K562 (cell line): ENCODE data around the gene CASR. TPM values are rescaled to one million over a fixed set of nuclear protein-coding genes. Genes with fewer than 3 reads are reported as not detected.

Experiments
- ATAC-seq: fragments of 200-7000 bp; cut with Tn5 transposase; 3 replicates; pipeline ENCODE4 v1.9.1; 2020; ENCODE audit warnings: moderate library complexity
- BruUV-seq: library from RNA; stranded (reverse); fragments of 400-500 nt; replicated peaks from 2 replicates; lab custom pipeline; 2021; lab: Mats Ljungman, UMichigan
- CTCF ChIA-PET: fragments of 300-600 bp; formaldehyde crosslinking; extraction: SDS; loops from one replicate; lab custom pipeline; 2021; ENCODE audit warnings: low intra/inter-chr PET ratio; lab: Yijun Ruan, JAX
- POLR2A ChIA-PET: fragments of 300-600, 350-650 bp; sonication (Branson Sonifier 250); formaldehyde crosslinking; extraction: SDS; loops from one replicate; lab custom pipeline; 2021; ENCODE audit warnings: antibody characterized with exemption, inconsistent platforms; lab: Yijun Ruan, JAX
- DNase-seq, 4 experiments: peaks; one replicate each; pipeline versions ENCODE4 v3.0.0 to v3.0.0-alpha.2; 2011 to 2018; ENCODE audit warnings: low spot score in 3 of 4, mixed read lengths in 3 of 4; ENCODE audit errors: extremely low read depth in 1 of 4
- FAIRE-seq: peaks from 2 replicates; lab custom pipeline; 2011; peaks lifted over from hg19 to GRCh38; lab: Jason Lieb, UNC
- H2AFZ ChIP-seq: 2 replicates; pipeline ENCODE4 v1.6.0; 2011; ENCODE audit warnings: low read depth, low read length, control low read depth, inconsistent platforms
- H3K27ac ChIP-seq: fragments of 200-600 bp; 3 replicates; pipeline ENCODE4 v1.8.0; 2011; ENCODE audit warnings: low read depth, mild to moderate bottlenecking, control low read depth, inconsistent platforms, low read length, moderate library complexity, mixed read lengths; ENCODE audit errors: extremely low read depth
- H3K27me3 ChIP-seq, 2 experiments: fragments of 300-600 bp in 1 of 2; 2 replicates in 1 of 2; 3 replicates in 1 of 2; pipeline versions ENCODE4 v1.6.0 to v1.8.0; 2011; ENCODE audit warnings: inconsistent platforms in 2 of 2, low read length in 2 of 2, mild to moderate bottlenecking in 1 of 2, mixed read lengths in 1 of 2, moderate library complexity in 1 of 2; ENCODE audit not compliant: control insufficient read depth in 2 of 2, insufficient read depth in 2 of 2
- H3K36me3 ChIP-seq: fragments of 300-600 bp; 3 replicates; pipeline ENCODE4 v1.8.0; 2011; ENCODE audit warnings: mild to moderate bottlenecking, low read length, inconsistent platforms; ENCODE audit not compliant: control insufficient read depth, insufficient read depth
- H3K4me1 ChIP-seq, 2 experiments: fragments of 200-600 bp in 1 of 2; replicated peaks in 1 of 2; 2 replicates in 1 of 2; 3 replicates in 1 of 2; pipeline versions ENCODE4 v1.5.1 to v1.8.0; 2011; ENCODE audit warnings: inconsistent platforms in 2 of 2, low read length in 2 of 2, mild to moderate bottlenecking in 1 of 2, mixed read lengths in 1 of 2, moderate library complexity in 1 of 2; ENCODE audit not compliant: control insufficient read depth in 2 of 2, insufficient read depth in 2 of 2
- H3K4me2 ChIP-seq: 2 replicates; pipeline ENCODE4 v1.6.1; 2011; ENCODE audit warnings: low read length, control low read depth, inconsistent platforms, mixed read lengths; ENCODE audit not compliant: insufficient read depth
- H3K4me3 ChIP-seq: fragments of 200-600 bp; sonication (generic), shearing (Covaris generic); 2 replicates; pipeline ENCODE4 v1.5.1; 2016; ENCODE audit warnings: control low read depth, inconsistent platforms
- H3K79me2 ChIP-seq: fragments of 200-600 bp; 3 replicates; pipeline ENCODE4 v1.8.0; 2011; ENCODE audit warnings: low read length, inconsistent platforms; ENCODE audit not compliant: control insufficient read depth, insufficient read depth
- H3K9ac ChIP-seq, 2 experiments: 2 replicates each; pipeline versions ENCODE4 v1.6.0 to v1.6.1; 2011; ENCODE audit warnings: low read depth in 2 of 2, low read length in 2 of 2, control low read depth in 1 of 2, inconsistent platforms in 1 of 2, mild to moderate bottlenecking in 1 of 2, mixed read lengths in 1 of 2; ENCODE audit not compliant: insufficient read depth in 1 of 2
- H3K9me1 ChIP-seq: one replicate; pipeline ENCODE4 v1.6.0; 2011; ENCODE audit warnings: inconsistent platforms, mild to moderate bottlenecking, low read length, moderate library complexity; ENCODE audit not compliant: control insufficient read depth, insufficient read depth
- H3K9me3 ChIP-seq: replicated peaks from 2 replicates; pipeline ENCODE4 v1.5.1; 2011; ENCODE audit warnings: low read depth, low read length, inconsistent platforms; ENCODE audit not compliant: control insufficient read depth, insufficient read depth
- H4K20me1 ChIP-seq: replicated peaks from 2 replicates; pipeline ENCODE4 v1.6.1; 2011; ENCODE audit warnings: low read length, inconsistent platforms, mixed read lengths; ENCODE audit not compliant: control insufficient read depth, insufficient read depth
- CHAMP1 ChIP-seq: fragments of 450-650 bp; IDR thresholded peaks from 2 replicates; pipeline ENCODE4 v1.6.1; 2016; ENCODE audit warnings: mild to moderate bottlenecking
- E2F3 ChIP-seq: fragments of 250-450 bp; sonication (Bioruptor Pico); IDR thresholded peaks from 2 replicates; pipeline ENCODE4 v1.4.0; 2020; ENCODE audit warnings: mild to moderate bottlenecking
- GATAD2B ChIP-seq: fragments of 450-650 bp; IDR thresholded peaks from 2 replicates; pipeline ENCODE4 v1.6.1; 2017; ENCODE audit warnings: mild to moderate bottlenecking, borderline replicate concordance
- MYC ChIP-seq, 2 experiments: fragments of 250-450 bp in 1 of 2; sonication (Bioruptor Pico) in 1 of 2; IDR thresholded peaks; 2 replicates each; pipeline versions ENCODE4 v1.5.1 to v1.6.1; 2012 to 2021; ENCODE audit warnings: low read depth in 2 of 2, borderline replicate concordance in 1 of 2, improper control_type of control experiment in 1 of 2, low read length in 1 of 2, mild to moderate bottlenecking in 1 of 2, moderate library complexity in 1 of 2
- NCOA1 ChIP-seq: fragments of 450-650 bp; IDR thresholded peaks from 2 replicates; pipeline ENCODE4 v1.6.1; 2016; ENCODE audit warnings: low read depth
- PML ChIP-seq: IDR thresholded peaks from 2 replicates; pipeline ENCODE4 v1.6.1; 2012; ENCODE audit warnings: low read length, inconsistent platforms
- RAD51 ChIP-seq: fragments of 450-650 bp; IDR thresholded peaks from 2 replicates; pipeline ENCODE4 v1.7.1; 2016; ENCODE audit warnings: low read depth, mild to moderate bottlenecking, borderline replicate concordance
- SNIP1 ChIP-seq: fragments of 450-650 bp; IDR thresholded peaks from 2 replicates; pipeline ENCODE4 v1.7.1; 2017; ENCODE audit warnings: low read depth, mild to moderate bottlenecking
- ZBED1 ChIP-seq: IDR thresholded peaks from 2 replicates; pipeline ENCODE4 v1.6.1; 2014
- ZFP30 ChIP-seq: fragments of 250-450 bp; sonication (Bioruptor Pico); IDR thresholded peaks from 2 replicates; pipeline ENCODE4 v1.8.0; 2022; ENCODE audit warnings: moderate library complexity, mild to moderate bottlenecking, inconsistent platforms, borderline replicate concordance
- ZNF609 ChIP-seq: sonication (generic); formaldehyde crosslinking; IDR thresholded peaks from 2 replicates; pipeline ENCODE4 v1.8.1; 2023; ENCODE audit warnings: missing genetic modification reagents, mild to moderate bottlenecking, borderline replicate concordance
- WGBS: fragments of 100-300 bp; shearing (Covaris generic); methylation state at CpG from one replicate; pipeline ENCODE4 v1.1.6; 2016; ENCODE audit warnings: low coverage, mixed read lengths; ENCODE audit not compliant: insufficient coverage; ENCODE audit errors: missing lambda C conversion rate; 5-methylcytosine and 5-hydroxymethylcytosine counted together
- in situ Hi-C: fragments of 300-500 bp; cut with MboI; formaldehyde crosslinking; loops from 4 replicates; pipeline ENCODE4 v1.15.0; 2018; ENCODE audit warnings: inconsistent platforms, mixed read lengths
- intact Hi-C: fragments of 100-400 bp; cut with micrococcal nuclease; formaldehyde crosslinking; loops from 2 replicates; pipeline ENCODE4 v1.14.2; 2022
- polyA plus RNA-seq, 8 experiments: library from polyadenylated mRNA; depleted of rRNA in 4 of 8; stranded (reverse) in 5 of 8; unstranded in 3 of 8; fragments of >200 nt; fragmentation: Nextera tagmentation in 2 of 8; fragmentation: Illumina TruSeq in 1 of 8; extraction: Ambion mirVana in 2 of 8; extraction: Trizol in 1 of 8; gene quantifications; 2 replicates each; pipeline versions ENCODE4 v1.2.1 to v1.2.3, GENCODE V29; 2011 to 2014; ENCODE audit warnings: inconsistent platforms in 1 of 8, missing spikeins in 1 of 8
- total RNA-seq, 7 experiments: library from RNA; depleted of rRNA in 6 of 7; stranded (reverse); fragments of >200 nt in 6 of 7; fragmentation: Illumina TruSeq in 2 of 7; extraction: Trizol in 2 of 7; gene quantifications; 2 replicates each; pipeline versions ENCODE4 v1.2.1 to v1.2.3, GENCODE V29; 2011 to 2021; ENCODE audit warnings: low replicate concordance in 1 of 7
- TF ChIP-seq, protein P1 (sequence below): fragments of 450-650 bp; formaldehyde crosslinking; IDR thresholded peaks from 2 replicates; pipeline ENCODE4 v1.4.0; 2020; ENCODE audit warnings: mild to moderate bottlenecking, mixed read lengths

Gene CASR
- total and polyA plus RNA-seq, 9 of the 15 experiments (the other 6 are each of a cell fraction or from before 2014, with no cell fraction given), result not detected

GRCh38 chr3:122217901-122218300 is 34.4 kb downstream of the CASR start (continued):
- no peak for TF ChIP-seq ZFP30 (CRISPR knock-in tag)
- TF ChIP-seq, all 486 proteins: peak for 0

DNA sequence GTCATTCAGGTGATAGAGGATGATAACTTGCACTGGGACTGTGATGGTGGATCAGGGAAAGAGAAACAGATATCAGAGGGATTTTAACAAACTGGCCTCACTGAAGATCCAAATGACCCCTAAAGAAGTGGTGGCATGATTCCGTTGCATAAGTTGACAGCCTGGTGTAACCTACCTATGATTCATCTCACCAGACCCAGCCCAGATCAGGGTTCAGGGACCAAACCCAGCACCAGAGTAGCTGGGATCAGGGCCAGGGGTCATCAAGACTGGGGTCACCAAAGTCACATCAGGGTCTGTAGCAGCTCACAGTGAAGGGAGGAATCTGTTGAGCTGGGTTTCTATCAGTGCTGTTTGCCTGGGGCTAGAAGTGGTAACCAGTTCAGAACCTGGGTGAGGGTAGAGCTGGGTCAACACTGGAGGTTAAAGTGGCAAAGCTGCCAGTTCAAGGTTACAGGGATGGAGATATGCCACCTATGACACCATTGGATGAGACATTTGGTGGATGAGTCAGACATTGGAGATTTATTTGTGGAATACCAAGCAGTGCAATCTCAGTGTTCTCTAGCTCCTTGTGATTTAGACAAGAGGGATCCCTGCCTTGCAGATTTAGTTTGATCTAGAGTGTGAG is 35.9 kb downstream of the CASR start:
- no peak overlapping the region for H3K4me2 ChIP-seq
- no peak for FAIRE-seq
- no peak for DNase-seq
- H3K27me3 ChIP-seq, result no peaks in the 10 kb centered on the region; a peak in 1 of 5 replicates
- intact Hi-C loops (no loop called here), in situ Hi-C loops (no loop called here)
- H4K20me1 ChIP-seq, result no peaks in the 10 kb centered on the region
- no peaks in the 10 kb centered on the region for H3K4me1 ChIP-seq
- H2AFZ ChIP-seq, result no peak overlapping the region
- ChIA-PET POLR2A (no interaction called here), CTCF (no interaction called here)
- BruUV-seq, result no TSS peak
- H3K9me1 ChIP-seq, result no peaks in the 10 kb centered on the region
- no peak overlapping the region for H3K27ac ChIP-seq
- H3K36me3 ChIP-seq, result no peaks in the 10 kb centered on the region
- H3K4me3 ChIP-seq, result no peak overlapping the region
- H3K9me3 ChIP-seq, result no peaks in the 10 kb centered on the region
- TF ChIP-seq, protein P1, sequence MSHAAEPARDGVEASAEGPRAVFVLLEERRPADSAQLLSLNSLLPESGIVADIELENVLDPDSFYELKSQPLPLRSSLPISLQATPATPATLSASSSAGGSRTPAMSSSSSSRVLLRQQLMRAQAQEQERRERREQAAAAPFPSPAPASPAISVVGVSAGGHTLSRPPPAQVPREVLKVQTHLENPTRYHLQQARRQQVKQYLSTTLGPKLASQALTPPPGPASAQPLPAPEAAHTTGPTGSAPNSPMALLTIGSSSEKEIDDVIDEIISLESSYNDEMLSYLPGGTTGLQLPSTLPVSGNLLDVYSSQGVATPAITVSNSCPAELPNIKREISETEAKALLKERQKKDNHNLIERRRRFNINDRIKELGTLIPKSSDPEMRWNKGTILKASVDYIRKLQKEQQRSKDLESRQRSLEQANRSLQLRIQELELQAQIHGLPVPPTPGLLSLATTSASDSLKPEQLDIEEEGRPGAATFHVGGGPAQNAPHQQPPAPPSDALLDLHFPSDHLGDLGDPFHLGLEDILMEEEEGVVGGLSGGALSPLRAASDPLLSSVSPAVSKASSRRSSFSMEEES (CRISPR knock-in tag), result no peak
- TF ChIP-seq RAD51 (no peak), CHAMP1 (no peak), MYC (IDR thresholded peaks at IDR 0.05; ENCODE audit: low read depth, low read length) (no peak), MYC (CRISPR knock-in tag; IDR thresholded peaks at IDR 0.05; ENCODE audit: borderline replicate concordance, low read depth) (no peak), E2F3 (CRISPR knock-in tag) (no peak), ZBED1 (no peak), NCOA1 (no peak), SNIP1 (no peak), PML (no peak), GATAD2B (no peak), ZNF609 (CRISPR knock-in tag) (no peak)
- no peaks in the 10 kb centered on the region for H3K79me2 ChIP-seq
- whole genome bisulfite sequencing, result 0% methylated on average over 1 of the region's 1 CpG
- ATAC-seq, result no peak
- H3K9ac ChIP-seq, result no peak overlapping the region
